HEK293 (cell line): ENCODE measurements around the gene ENDOV.

ENCODE experiments used
- CTCF ChIA-PET: fragments of 350-600 bp; formaldehyde crosslinking; extraction: SDS; loops from one replicate; lab custom pipeline; 2021; ENCODE audit warnings: antibody characterized with exemption; lab: Yijun Ruan, JAX
- POLR2A ChIA-PET: fragments of 300-600 bp; formaldehyde crosslinking; extraction: SDS; loops from one replicate; lab custom pipeline; 2020; ENCODE audit warnings: antibody characterized with exemption, inconsistent platforms; lab: Yijun Ruan, JAX
- H3K27ac ChIP-seq: fragments of 200-500 bp; sonication (Bioruptor generic); 2 replicates; pipeline ENCODE4 v1.5.1; 2014; ENCODE audit warnings: low read depth, low read length, control low read depth, inconsistent platforms; ENCODE audit errors: extremely low read depth
- H3K36me3 ChIP-seq, 2 experiments: fragments of 200-500 bp in 1 of 2; sonication (Bioruptor generic) in 1 of 2; 1 replicate in 1 of 2; 2 replicates in 1 of 2; pipeline ENCODE4 v1.5.1; 2014 to 2017; ENCODE audit warnings: inconsistent platforms in 2 of 2, low read length in 2 of 2; ENCODE audit not compliant: control insufficient read depth in 2 of 2, insufficient read depth in 1 of 2
- H3K4me1 ChIP-seq: fragments of 200-500 bp; sonication (Bioruptor generic); 2 replicates; pipeline ENCODE4 v1.5.1; 2014; ENCODE audit warnings: mild to moderate bottlenecking, low read length, inconsistent platforms; ENCODE audit not compliant: control insufficient read depth, insufficient read depth
- H3K4me3 ChIP-seq: 2 replicates; pipeline ENCODE4 v1.5.1; 2011; ENCODE audit warnings: low read depth, mild to moderate bottlenecking, control low read depth, low read length, moderate library complexity
- H3K9me3 ChIP-seq: fragments of 200-500 bp; sonication (Bioruptor generic); 2 replicates; pipeline ENCODE4 v1.5.1; 2014; ENCODE audit warnings: low read depth, low read length, inconsistent platforms; ENCODE audit not compliant: control insufficient read depth, insufficient read depth
- EGR2 ChIP-seq: fragments of 450-650 bp; formaldehyde crosslinking; IDR thresholded peaks from 2 replicates; pipeline ENCODE4 v1.5.1; 2016; ENCODE audit warnings: low read depth, missing biosample characterization, missing genetic modification characterization
- HIC1 ChIP-seq: fragments of 450-650 bp; formaldehyde crosslinking; IDR thresholded peaks from 2 replicates; pipeline ENCODE4 v1.5.1; 2016; ENCODE audit warnings: missing biosample characterization, missing genetic modification characterization
- HOXA7 ChIP-seq: sonication (generic); formaldehyde crosslinking; IDR thresholded peaks from 2 replicates; pipeline ENCODE4 v1.8.1; 2022; ENCODE audit warnings: missing genetic modification reagents, borderline replicate concordance
- KLF1 ChIP-seq: fragments of 450-650 bp; formaldehyde crosslinking; IDR thresholded peaks from 2 replicates; pipeline ENCODE4 v1.5.1; 2016; ENCODE audit warnings: missing biosample characterization, missing genetic modification characterization
- KLF17 ChIP-seq: fragments of 450-650 bp; formaldehyde crosslinking; IDR thresholded peaks from 2 replicates; pipeline ENCODE4 v1.5.1; 2016; ENCODE audit warnings: missing biosample characterization, missing genetic modification characterization
- PATZ1 ChIP-seq: fragments of 450-650 bp; formaldehyde crosslinking; IDR thresholded peaks from 2 replicates; pipeline ENCODE4 v1.5.1; 2016; ENCODE audit warnings: missing biosample characterization, missing genetic modification characterization
- SCRT2 ChIP-seq: fragments of 450-650 bp; formaldehyde crosslinking; IDR thresholded peaks from 2 replicates; pipeline ENCODE4 v1.5.1; 2016; ENCODE audit warnings: missing biosample characterization, missing genetic modification characterization
- TSHZ1 ChIP-seq: fragments of 450-650 bp; formaldehyde crosslinking; IDR thresholded peaks from 2 replicates; pipeline ENCODE4 v1.5.1; 2016; ENCODE audit warnings: missing biosample characterization, missing genetic modification characterization, borderline replicate concordance
- YY1 ChIP-seq: fragments of 450-650 bp; formaldehyde crosslinking; IDR thresholded peaks from 2 replicates; pipeline ENCODE4 v1.5.1; 2018; ENCODE audit warnings: missing biosample characterization, missing genetic modification characterization
- ZFHX2 ChIP-seq: fragments of 450-650 bp; formaldehyde crosslinking; conservative IDR thresholded peaks from 2 replicates; pipeline ENCODE4 v1.5.1; 2016; ENCODE audit warnings: missing biosample characterization, missing genetic modification characterization
- ZIC2 ChIP-seq: fragments of 450-650 bp; formaldehyde crosslinking; IDR thresholded peaks from 2 replicates; pipeline ENCODE4 v1.5.1; 2016; ENCODE audit warnings: missing biosample characterization, missing genetic modification characterization
- ZNF140 ChIP-seq: fragments of 450-650 bp; formaldehyde crosslinking; IDR thresholded peaks from 2 replicates; pipeline ENCODE4 v1.5.1; 2016; ENCODE audit warnings: missing biosample characterization, missing genetic modification characterization
- ZNF18 ChIP-seq: fragments of 450-650 bp; formaldehyde crosslinking; IDR thresholded peaks from 2 replicates; pipeline ENCODE4 v1.5.1; 2016; ENCODE audit warnings: missing biosample characterization, missing genetic modification characterization
- ZNF23 ChIP-seq: fragments of 450-650 bp; formaldehyde crosslinking; IDR thresholded peaks from 2 replicates; pipeline ENCODE4 v1.5.1; 2016; ENCODE audit warnings: missing biosample characterization, missing genetic modification characterization, borderline replicate concordance
- ZNF24 ChIP-seq: fragments of 450-650 bp; formaldehyde crosslinking; IDR thresholded peaks from 2 replicates; pipeline ENCODE4 v1.5.1; 2016; ENCODE audit warnings: missing biosample characterization, missing genetic modification characterization
- ZNF580 ChIP-seq: fragments of 450-650 bp; formaldehyde crosslinking; IDR thresholded peaks from 2 replicates; pipeline ENCODE4 v1.5.1; 2016; ENCODE audit warnings: missing biosample characterization, missing genetic modification characterization
- ZNF660 ChIP-seq: fragments of 450-650 bp; IDR thresholded peaks from 2 replicates; pipeline ENCODE4 v1.5.1; 2018; ENCODE audit warnings: missing biosample characterization, mild to moderate bottlenecking, missing genetic modification characterization
- ZNF76 ChIP-seq: fragments of 450-650 bp; formaldehyde crosslinking; IDR thresholded peaks from 2 replicates; pipeline ENCODE4; 2016; ENCODE audit warnings: low read depth, missing biosample characterization, missing genetic modification characterization, borderline replicate concordance

ENDOV gene

GRCh38 chr17:80455336-80455710 is 40.4 kb downstream of the ENDOV start (continued):
- TF ChIP-seq TSHZ1 (tag by site-specific recombination) (no peak), ZNF140 (no peak), KLF1 (tag by site-specific recombination) (no peak), ZNF23 (tag by site-specific recombination) (no peak), HIC1 (no peak), ZNF24 (no peak), ZNF580 (tag by site-specific recombination) (0 out of 2 replicates have a peak, but pooled peaks have one; percentile 8), ZNF76 (tag by site-specific recombination) (no peak), ZNF660 (tag by site-specific recombination) (no peak)

- Histone ChIP-seq H3K4me1 (peaks cover 10% of the 10 kb centered on the region), H3K27ac (no peak overlapping the region), H3K9me3 (no peaks in the 10 kb centered on the region), H3K4me3 (no peak overlapping the region), H3K36me3 (no peaks in the 10 kb centered on the region)
- TF ChIP-seq HOXA7 (CRISPR knock-in tag), result no peak
- TF ChIP-seq ZNF18 (tag by site-specific recombination), result no peak
- ChIA-PET POLR2A (interaction anchor here (0.5 to 5.5 kb wide), 7 partner anchors 9 to 377 kb away, joined by 4 to 110 read pairs (median 7); partner anchors contain the start of gene NPTX1), CTCF (interaction anchor here (0.6 kb wide), 2 partner anchors 26 to 362 kb away, joined by 3 read pairs; no protein-coding TSS in a partner anchor)
These were observed 40.8 kb downstream of the ENDOV start for GRCh38 chr17:80455784-80456183.

- Histone ChIP-seq H3K4me1 (peaks cover 10% of the 10 kb centered on the region), H3K27ac (no peak overlapping the region), H3K36me3 (no peaks in the 10 kb centered on the region), H3K4me3 (no peak overlapping the region), H3K9me3 (no peaks in the 10 kb centered on the region)
- TF ChIP-seq ZNF18 (tag by site-specific recombination), result peak; percentile 41; the same call in 1 of the 2 replicates
- TF ChIP-seq EGR2 (tag by site-specific recombination), result 0 out of 2 replicates have a peak, but pooled peaks have one; percentile 5
- peak; percentile 56; the same call in 1 of the 2 replicates for TF ChIP-seq ZFHX2 (tag by site-specific recombination)
- TF ChIP-seq ZIC2, result peak; percentile 57
- TF ChIP-seq PATZ1 (tag by site-specific recombination), result 0 out of 2 replicates have a peak, but pooled peaks have one; percentile 44
- no peak for TF ChIP-seq KLF17 (tag by site-specific recombination)
- no peak for TF ChIP-seq YY1
- TF ChIP-seq SCRT2 (tag by site-specific recombination), result peak; percentile 89
- ChIA-PET CTCF (interaction anchor here (0.6 to 0.7 kb wide), 2 partner anchors 26 to 27 kb away, joined by 3 to 5 read pairs; no protein-coding TSS in a partner anchor), POLR2A (interaction anchor here (3.0 to 5.5 kb wide), 2 partner anchors 14 to 16 kb away, joined by 13 to 110 read pairs; partner anchors contain the start of gene NPTX1)
These were observed 41.7 kb downstream of the ENDOV start for GRCh38 chr17:80456465-80457235.
